Upper lobe of right lung (tissue), 1 donor: ENCODE data around the gene KDM4E. TPM values are rescaled to one million over a fixed set of nuclear protein-coding genes. Genes with fewer than 3 reads are reported as not detected.
"Not testable (repeated sequence)": the region's sequence is repeated elsewhere in the genome, so short reads cannot be mapped to it uniquely, and the experiment has no call there.

Experiments
- ATAC-seq: fragments of 200-7000 bp; cut with Tn5 transposase; one replicate; pipeline ENCODE4 v1.9.1; 2020; ENCODE audit warnings: mild to moderate bottlenecking, moderate library complexity
- DNase-seq: peaks from one replicate; pipeline ENCODE4 v3.0.0-alpha.2; 2020
- H3K27ac ChIP-seq: fragments of 200-600 bp; one replicate; pipeline ENCODE4 v1.8.0; 2022
- H3K27me3 ChIP-seq: fragments of 200-600 bp; one replicate; pipeline ENCODE4 v1.8.0; 2022; ENCODE audit warnings: mild to moderate bottlenecking
- H3K36me3 ChIP-seq: fragments of 200-600 bp; one replicate; pipeline ENCODE4 v1.8.0; 2022
- H3K4me1 ChIP-seq: fragments of 200-600 bp; one replicate; pipeline ENCODE4 v1.8.0; 2022
- H3K4me3 ChIP-seq: fragments of 200-600 bp; one replicate; pipeline ENCODE4 v1.8.0; 2022; ENCODE audit warnings: mild to moderate bottlenecking
- H3K9me3 ChIP-seq: fragments of 200-600 bp; one replicate; pipeline ENCODE4 v1.8.0; 2022
- intact Hi-C: fragments of 100-400 bp; cut with DNase I; formaldehyde crosslinking; loops from one replicate; pipeline ENCODE4 v1.11.0; 2022
- total RNA-seq: library from RNA; stranded (reverse); fragmentation: NEBNext Ultra II Directional; extraction: Animal tissue kit (Norgen Biotek cat#: 25700); gene quantifications from one replicate; pipeline ENCODE4 v1.2.1, GENCODE V29; 2021
- TF ChIP-seq, protein P1 (sequence below): fragments of 200-600 bp; IDR thresholded peaks from one replicate; pipeline ENCODE4 v1.8.0; 2022; ENCODE audit warnings: antibody characterized with exemption
- donor health status: DM: no; HTN: yes; CAD: no; lungs with severe emphysema.

Gene KDM4E
- total RNA-seq, 1 donor from 2014 or later: not detected

- no peaks in the 10 kb centered on the region for H3K27me3 ChIP-seq
- no peaks in the 10 kb centered on the region for H3K36me3 ChIP-seq
- peak; percentile 34 for ATAC-seq
- no peaks in the 10 kb centered on the region for H3K4me1 ChIP-seq
- intact Hi-C loops: no loop called here
- H3K4me3 ChIP-seq: no peak overlapping the region
- no peaks in the 10 kb centered on the region for H3K9me3 ChIP-seq
- TF ChIP-seq, protein P1, sequence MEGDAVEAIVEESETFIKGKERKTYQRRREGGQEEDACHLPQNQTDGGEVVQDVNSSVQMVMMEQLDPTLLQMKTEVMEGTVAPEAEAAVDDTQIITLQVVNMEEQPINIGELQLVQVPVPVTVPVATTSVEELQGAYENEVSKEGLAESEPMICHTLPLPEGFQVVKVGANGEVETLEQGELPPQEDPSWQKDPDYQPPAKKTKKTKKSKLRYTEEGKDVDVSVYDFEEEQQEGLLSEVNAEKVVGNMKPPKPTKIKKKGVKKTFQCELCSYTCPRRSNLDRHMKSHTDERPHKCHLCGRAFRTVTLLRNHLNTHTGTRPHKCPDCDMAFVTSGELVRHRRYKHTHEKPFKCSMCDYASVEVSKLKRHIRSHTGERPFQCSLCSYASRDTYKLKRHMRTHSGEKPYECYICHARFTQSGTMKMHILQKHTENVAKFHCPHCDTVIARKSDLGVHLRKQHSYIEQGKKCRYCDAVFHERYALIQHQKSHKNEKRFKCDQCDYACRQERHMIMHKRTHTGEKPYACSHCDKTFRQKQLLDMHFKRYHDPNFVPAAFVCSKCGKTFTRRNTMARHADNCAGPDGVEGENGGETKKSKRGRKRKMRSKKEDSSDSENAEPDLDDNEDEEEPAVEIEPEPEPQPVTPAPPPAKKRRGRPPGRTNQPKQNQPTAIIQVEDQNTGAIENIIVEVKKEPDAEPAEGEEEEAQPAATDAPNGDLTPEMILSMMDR: no peak
- no peak for DNase-seq
- no peak overlapping the region for H3K27ac ChIP-seq
These were observed 26.8 kb upstream of the KDM4E start for GRCh38 chr11:94998285-94998684.

DNA sequence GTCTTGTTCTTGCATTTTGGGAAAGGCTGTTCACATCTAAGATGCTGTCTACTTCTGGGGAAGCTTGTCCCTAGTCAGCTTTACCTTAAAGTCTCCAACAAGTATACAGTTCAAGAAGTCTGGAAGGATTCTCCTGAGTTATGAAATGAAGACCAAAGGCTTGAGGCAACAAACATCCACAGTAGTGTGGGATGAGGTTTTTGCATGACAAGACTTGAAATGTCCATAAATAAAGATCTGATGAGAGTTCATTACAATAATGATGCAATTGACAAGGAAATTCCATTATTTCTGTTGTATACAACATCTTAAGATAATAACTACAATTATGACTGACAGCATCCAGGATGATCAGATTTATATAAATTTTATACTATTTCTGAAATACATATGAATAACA is 21.3 kb upstream of the KDM4E start:
- intact Hi-C loops: no loop called here
- Histone ChIP-seq H3K27me3 (no peaks in the 10 kb centered on the region), H3K4me3 (no peak overlapping the region), H3K4me1 (no peaks in the 10 kb centered on the region), H3K27ac (no peak overlapping the region), H3K36me3 (no peaks in the 10 kb centered on the region), H3K9me3 (no peaks in the 10 kb centered on the region)
- TF ChIP-seq, protein P1: no peak
- DNase-seq: no peak
- ATAC-seq: no peak

DNA sequence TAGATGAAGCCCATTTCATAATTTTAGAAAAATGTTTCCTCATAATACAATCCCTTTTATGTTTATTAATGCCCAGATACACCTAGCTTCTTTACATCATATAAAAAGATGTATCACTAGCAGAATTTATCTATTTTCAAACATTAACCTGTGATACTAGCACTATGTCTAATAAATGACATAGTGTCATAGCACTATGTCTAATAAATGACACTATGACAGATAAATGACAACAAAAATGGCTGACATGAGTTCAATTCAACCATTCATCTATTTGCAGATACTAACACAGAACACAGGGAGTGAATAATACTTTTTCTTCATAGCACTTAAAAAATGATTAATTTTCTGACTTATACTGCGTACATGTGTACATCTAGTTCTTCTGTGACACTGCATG is 19.4 kb upstream of the KDM4E start:
- no peak for ATAC-seq
- Histone ChIP-seq H3K27me3 (no peaks in the 10 kb centered on the region), H3K36me3 (no peaks in the 10 kb centered on the region), H3K9me3 (no peaks in the 10 kb centered on the region), H3K4me1 (no peaks in the 10 kb centered on the region), H3K4me3 (no peak overlapping the region), H3K27ac (no peak overlapping the region)
- intact Hi-C loops: no loop called here
- DNase-seq: no peak
- TF ChIP-seq, protein P1: no peak

DNA sequence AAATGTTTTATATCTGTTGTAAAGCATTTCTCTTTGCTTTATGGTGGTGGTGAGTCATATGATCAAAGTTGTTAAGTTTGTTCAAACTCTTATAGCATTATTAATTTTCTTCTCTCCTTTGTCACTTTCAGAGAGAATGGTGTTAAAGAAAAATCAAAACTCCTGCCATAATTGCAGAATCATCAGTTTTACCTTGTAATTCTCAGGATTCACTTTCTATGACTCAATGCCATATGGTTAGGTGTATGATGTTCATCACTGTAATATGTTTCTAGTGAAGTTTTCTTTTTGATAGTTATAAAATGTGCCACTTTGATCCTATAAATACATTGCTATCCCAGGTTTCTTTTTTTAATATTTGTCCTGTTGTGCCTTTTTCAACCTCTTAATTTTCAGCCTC is 13.7 kb upstream of the KDM4E start:
- no peaks in the 10 kb centered on the region for H3K27me3 ChIP-seq
- no peaks in the 10 kb centered on the region for H3K9me3 ChIP-seq
- TF ChIP-seq, protein P1: no peak
- H3K36me3 ChIP-seq: no peaks in the 10 kb centered on the region
- no peak for DNase-seq
- H3K27ac ChIP-seq: no peak overlapping the region
- intact Hi-C loops: no loop called here
- no peak for ATAC-seq
- H3K4me1 ChIP-seq: no peaks in the 10 kb centered on the region
- H3K4me3 ChIP-seq: no peak overlapping the region

GRCh38 chr11:95014184-95014821 is 10.8 kb upstream of the KDM4E start:
- Histone ChIP-seq H3K36me3 (no peaks in the 10 kb centered on the region), H3K27me3 (no peaks in the 10 kb centered on the region), H3K9me3 (no peaks in the 10 kb centered on the region), H3K4me1 (no peaks in the 10 kb centered on the region), H3K27ac (no peak overlapping the region), H3K4me3 (no peak overlapping the region)
- DNase-seq (no peak), ATAC-seq (no peak)
- intact Hi-C loops: no loop called here
- TF ChIP-seq, protein P1: no peak

- no peak overlapping the region for H3K27ac ChIP-seq
- intact Hi-C loops: no loop called here
- H3K4me3 ChIP-seq: no peak overlapping the region
- DNase-seq (no peak), ATAC-seq (no peak)
- no peaks in the 10 kb centered on the region for H3K36me3 ChIP-seq
- no peaks in the 10 kb centered on the region for H3K9me3 ChIP-seq
- no peaks in the 10 kb centered on the region for H3K4me1 ChIP-seq
- TF ChIP-seq, protein P1: no peak
- no peaks in the 10 kb centered on the region for H3K27me3 ChIP-seq
These were observed 8.9 kb upstream of the KDM4E start for GRCh38 chr11:95016139-95016538.

GRCh38 chr11:95021468-95021867 is 3.6 kb upstream of the KDM4E start:
- ATAC-seq, H3K4me1 ChIP-seq, DNase-seq, H3K27me3 ChIP-seq, intact Hi-C loops, H3K36me3 ChIP-seq, H3K9me3 ChIP-seq, H3K27ac ChIP-seq, H3K4me3 ChIP-seq: not testable (repeated sequence)

GRCh38 chr11:95025594-95025993 is 536 bp downstream of the KDM4E start:
- H3K27ac ChIP-seq, H3K9me3 ChIP-seq, ATAC-seq, intact Hi-C loops, H3K4me3 ChIP-seq, H3K4me1 ChIP-seq, H3K36me3 ChIP-seq, H3K27me3 ChIP-seq, DNase-seq: not testable (repeated sequence)
